IMR-90 (cell line): ENCODE results near the gene BMP3. TPM values are rescaled to one million over a fixed set of nuclear protein-coding genes. Genes with fewer than 3 reads are reported as not detected.

Experiments
- ATAC-seq: fragments of 200-7000 bp; cut with Tn5 transposase; 2 replicates; pipeline ENCODE4 v1.9.1; 2020; ENCODE audit warnings: low read depth, mild to moderate bottlenecking, moderate library complexity
- BruUV-seq: library from RNA; stranded (reverse); fragments of 400-500 nt; replicated peaks from 2 replicates; lab custom pipeline; 2021; lab: Mats Ljungman, UMichigan
- CTCF ChIA-PET: fragments of 300-600 bp; formaldehyde crosslinking; extraction: SDS; loops from one replicate; lab custom pipeline; 2021; ENCODE audit warnings: antibody characterized with exemption; lab: Yijun Ruan, JAX
- POLR2A ChIA-PET: fragments of 300-600 bp; sonication (Branson Sonifier 250); formaldehyde crosslinking; loops from one replicate; lab custom pipeline; 2022; ENCODE audit warnings: antibody characterized with exemption; ENCODE audit not compliant: unreplicated experiment; lab: Charles Lee
- DNase-seq: peaks from one replicate; pipeline ENCODE4 v3.0.0; 2013
- H2AFZ ChIP-seq: replicated peaks from 2 replicates; pipeline ENCODE3; 2013; ENCODE audit warnings: low read length, mild to moderate bottlenecking; ENCODE audit not compliant: poor library complexity
- H2AK5ac ChIP-seq: 2 replicates; pipeline ENCODE4 v1.6.1; 2013; ENCODE audit warnings: low read depth, low read length, inconsistent platforms
- H2AK9ac ChIP-seq: replicated peaks from 2 replicates; pipeline ENCODE3; 2013; ENCODE audit warnings: mild to moderate bottlenecking, low read depth, low read length, moderate library complexity; ENCODE audit not compliant: poor library complexity
- H2BK120ac ChIP-seq: 2 replicates; pipeline ENCODE4 v1.6.1; 2013; ENCODE audit warnings: low read depth, low read length, inconsistent platforms
- H2BK15ac ChIP-seq: 3 replicates; pipeline ENCODE4 v1.6.1; 2013; ENCODE audit warnings: low read depth, low read length, inconsistent platforms
- H2BK20ac ChIP-seq: 2 replicates; pipeline ENCODE4 v1.6.1; 2013; ENCODE audit warnings: low read depth, mild to moderate bottlenecking, inconsistent platforms, low read length, moderate library complexity
- H2BK5ac ChIP-seq: 2 replicates; pipeline ENCODE4 v1.6.1; 2013; ENCODE audit warnings: mild to moderate bottlenecking, low read depth, low read length, inconsistent platforms; ENCODE audit not compliant: poor library complexity, severe bottlenecking
- H3K14ac ChIP-seq: replicated peaks from 2 replicates; pipeline ENCODE4 v1.6.1; 2013; ENCODE audit warnings: low read depth, low read length, inconsistent platforms
- H3K18ac ChIP-seq: 2 replicates; pipeline ENCODE4 v1.6.1; 2013; ENCODE audit warnings: low read depth, low read length, control low read depth
- H3K23ac ChIP-seq: 2 replicates; pipeline ENCODE4 v1.6.1; 2013; ENCODE audit warnings: low read depth, low read length, inconsistent platforms
- H3K27ac ChIP-seq: 2 replicates; pipeline ENCODE4 v1.5.1; 2013; ENCODE audit warnings: mild to moderate bottlenecking, control low read depth, low read length; ENCODE audit not compliant: insufficient read depth
- H3K27me3 ChIP-seq: 2 replicates; pipeline ENCODE4 v1.6.1; 2013; ENCODE audit warnings: low read length; ENCODE audit not compliant: control insufficient read depth, insufficient read depth
- H3K36me3 ChIP-seq: 2 replicates; pipeline ENCODE4 v1.6.1; 2013; ENCODE audit warnings: low read length, mixed read lengths; ENCODE audit not compliant: control insufficient read depth, insufficient read depth
- H3K4ac ChIP-seq: 2 replicates; pipeline ENCODE4 v1.6.1; 2013; ENCODE audit warnings: low read depth, low read length, inconsistent platforms
- H3K4me1 ChIP-seq: 2 replicates; pipeline ENCODE4 v1.6.1; 2013; ENCODE audit warnings: low read length, mixed read lengths; ENCODE audit not compliant: control insufficient read depth, insufficient read depth
- H3K4me2 ChIP-seq: 2 replicates; pipeline ENCODE4 v1.6.1; 2013; ENCODE audit warnings: low read depth, mild to moderate bottlenecking, control low read depth, low read length, moderate library complexity
- H3K4me3 ChIP-seq: 2 replicates; pipeline ENCODE4 v1.5.1; 2013; ENCODE audit warnings: low read depth, mild to moderate bottlenecking, control low read depth, low read length, moderate library complexity; ENCODE audit not compliant: insufficient read depth
- H3K56ac ChIP-seq: 2 replicates; pipeline ENCODE4 v1.6.1; 2013; ENCODE audit warnings: low read length, inconsistent platforms; ENCODE audit not compliant: insufficient read depth; ENCODE audit errors: extremely low read depth
- H3K79me1 ChIP-seq, 2 experiments: 2 replicates each; pipeline ENCODE4 v1.6.1; 2013; ENCODE audit warnings: low read length in 2 of 2, inconsistent platforms in 1 of 2, low read depth in 1 of 2
- H3K9ac ChIP-seq: 2 replicates; pipeline ENCODE4 v1.6.1; 2013; ENCODE audit warnings: low read depth, low read length, control low read depth
- H3K9me1 ChIP-seq: 2 replicates; pipeline ENCODE4 v1.6.1; 2013; ENCODE audit warnings: low read length, inconsistent platforms; ENCODE audit not compliant: insufficient read depth
- H3K9me3 ChIP-seq: 2 replicates; pipeline ENCODE4 v1.6.1; 2013; ENCODE audit warnings: low read length; ENCODE audit not compliant: control insufficient read depth, insufficient read depth
- H4K20me1 ChIP-seq: 2 replicates; pipeline ENCODE4 v1.6.1; 2013; ENCODE audit warnings: low read length, inconsistent platforms; ENCODE audit not compliant: insufficient read depth
- H4K5ac ChIP-seq: 2 replicates; pipeline ENCODE4 v1.6.1; 2013; ENCODE audit warnings: mild to moderate bottlenecking, low read depth, low read length, control low read depth
- H4K8ac ChIP-seq, 2 experiments: 2 replicates each; pipeline ENCODE4 v1.6.1; 2013; ENCODE audit warnings: low read depth in 2 of 2, low read length in 2 of 2, control low read depth in 1 of 2, inconsistent platforms in 1 of 2
- H4K91ac ChIP-seq: 2 replicates; pipeline ENCODE4 v1.6.1; 2013; ENCODE audit warnings: low read depth, low read length, inconsistent platforms; ENCODE audit not compliant: insufficient read depth
- BHLHE40 ChIP-seq: fragments of 150-350 bp; IDR thresholded peaks from 2 replicates; pipeline ENCODE4 v1.6.1; 2016; ENCODE audit warnings: mild to moderate bottlenecking, low read depth, low read length
- CHD1 ChIP-seq: IDR thresholded peaks from 2 replicates; pipeline ENCODE4 v1.6.1; 2012; ENCODE audit warnings: low read depth, low read length, improper control_type of control experiment
- MAFK ChIP-seq: IDR thresholded peaks from 2 replicates; pipeline ENCODE4 v1.6.1; 2012; ENCODE audit warnings: low read depth, low read length, improper control_type of control experiment
- MXI1 ChIP-seq: IDR thresholded peaks from 2 replicates; pipeline ENCODE4 v1.6.1; 2012; ENCODE audit warnings: low read depth, mild to moderate bottlenecking, low read length, moderate library complexity, borderline replicate concordance
- NFE2L2 ChIP-seq: fragments of 150-350 bp; IDR thresholded peaks from 2 replicates; pipeline ENCODE4 v1.6.1; 2016; ENCODE audit warnings: low read depth, mild to moderate bottlenecking, low read length
- POLR2A ChIP-seq: IDR thresholded peaks from 2 replicates; pipeline ENCODE4 v1.6.1; 2012; ENCODE audit warnings: mild to moderate bottlenecking, low read depth, low read length
- RAD21 ChIP-seq: IDR thresholded peaks from 2 replicates; pipeline ENCODE4 v1.6.1; 2012; ENCODE audit warnings: low read length, improper control_type of control experiment
- RCOR1 ChIP-seq: IDR thresholded peaks from 2 replicates; pipeline ENCODE4 v1.6.1; 2012; ENCODE audit warnings: mild to moderate bottlenecking, low read length, improper control_type of control experiment; ENCODE audit not compliant: insufficient replicate concordance
- RFX5 ChIP-seq: IDR thresholded peaks from 2 replicates; pipeline ENCODE4 v1.8.0; 2012; ENCODE audit warnings: low read depth, mild to moderate bottlenecking, low read length, moderate library complexity
- SMC3 ChIP-seq: fragments of 150-350 bp; IDR thresholded peaks from 2 replicates; pipeline ENCODE4 v1.6.1; 2016; ENCODE audit warnings: low read depth, mild to moderate bottlenecking, antibody characterized with exemption, low read length, moderate library complexity
- WGBS, 2 experiments: methylation state at CpG; one replicate each; pipeline versions ENCODE4 v1.1.5 to v1.1.7; 2013; ENCODE audit warnings: missing lambda C conversion rate in 2 of 2; ENCODE audit not compliant: insufficient read length in 1 of 2; ENCODE audit errors: extremely low coverage in 2 of 2; 5-methylcytosine and 5-hydroxymethylcytosine counted together
- dilution Hi-C: fragments of 300-500 bp; cut with HindIII; formaldehyde crosslinking; loops from one replicate; pipeline ENCODE4 v1.14.3; 2018; ENCODE audit warnings: low sequenced_read_pairs; ENCODE audit not compliant: unreplicated experiment
- in situ Hi-C: fragments of 300-500 bp; cut with MboI; formaldehyde crosslinking; loops from 3 replicates; pipeline ENCODE4 v1.14.3; 2019; ENCODE audit warnings: low sequenced_read_pairs, inconsistent platforms, mixed read lengths
- intact Hi-C: fragments of 100-400 bp; cut with micrococcal nuclease; formaldehyde crosslinking; loops from 2 replicates; pipeline ENCODE4 v1.10.0; 2022
- polyA plus RNA-seq, 3 experiments: library from polyadenylated mRNA; depleted of rRNA; stranded (reverse); fragments of >200 nt; gene quantifications; 2 replicates each; pipeline ENCODE4 v1.2.3, GENCODE V29; 2012; ENCODE audit warnings: low replicate concordance in 1 of 3
- total RNA-seq: library from RNA; depleted of rRNA; stranded (reverse); fragments of >200 nt; gene quantifications from 2 replicates; pipeline ENCODE4 v1.2.3, GENCODE V29; 2012
- TF ChIP-seq, protein P1 (sequence below): conservative IDR thresholded peaks from 2 replicates; pipeline ENCODE4 v1.5.1; 2012; ENCODE audit warnings: mild to moderate bottlenecking, low read depth, low read length, improper control_type of control experiment

Gene BMP3
- total and polyA plus RNA-seq, 2 of the 4 experiments (the other 2 are of a cell fraction): under 0.01 to 0.10 TPM

DNA sequence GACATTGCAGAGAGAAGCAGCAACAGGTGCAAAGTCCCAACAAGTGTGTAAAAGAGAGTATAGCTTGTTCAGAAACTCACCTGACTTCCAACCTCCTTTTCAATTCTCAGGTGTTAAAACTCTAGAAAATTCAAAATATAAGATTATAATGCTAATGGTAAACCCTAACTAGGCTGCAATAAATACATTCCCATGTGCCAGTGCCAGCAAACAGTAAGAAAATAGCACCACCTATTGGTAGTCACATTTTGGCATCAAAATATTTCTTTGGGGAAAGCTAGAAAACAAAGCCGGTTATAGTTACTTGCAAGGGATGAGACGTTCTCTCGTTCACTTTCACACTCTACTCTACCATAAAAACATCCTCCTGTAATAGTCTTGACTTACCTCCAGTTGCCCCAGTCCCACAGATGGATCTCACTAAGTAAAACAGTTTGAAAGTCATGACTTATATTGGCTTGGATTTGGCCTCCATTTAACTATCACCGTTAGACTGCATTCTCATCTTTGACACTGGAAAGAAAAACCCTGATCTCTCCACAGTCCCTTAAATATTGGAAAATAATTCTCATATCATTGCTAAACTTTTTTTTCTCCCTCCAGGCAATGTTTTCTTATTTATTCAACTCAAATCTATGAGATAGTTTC lies 9.6 kb downstream of the BMP3 start:
- Histone ChIP-seq H2AK9ac (no peak overlapping the region), H3K4ac (no peak overlapping the region), H3K4me3 (no peak overlapping the region), H3K9ac (no peak overlapping the region), H2BK5ac (no peak overlapping the region), H3K79me1 (no peaks in the 10 kb centered on the region), H4K5ac (no peak overlapping the region), H3K27me3 (peaks cover 1% of the 10 kb centered on the region; the same call in 1 of the 2 replicates), H3K4me1 (peaks cover 2% of the 10 kb centered on the region; the same call in 1 of the 2 replicates), H3K9me1 (no peaks in the 10 kb centered on the region), H3K56ac (no peak overlapping the region), H2BK15ac (no peak overlapping the region), H3K4me2 (no peak overlapping the region), H3K14ac (no peak overlapping the region), H4K91ac (no peak overlapping the region), H2BK120ac (no peak overlapping the region), H3K9me3 (no peaks in the 10 kb centered on the region), H3K18ac (no peak overlapping the region), H4K20me1 (no peaks in the 10 kb centered on the region), H3K23ac (no peak overlapping the region), H3K27ac (no peak overlapping the region), H4K8ac (no peak overlapping the region), H2BK20ac (no peak overlapping the region), H2AFZ (no peak overlapping the region), H2AK5ac (no peak overlapping the region), H3K36me3 (no peaks in the 10 kb centered on the region)
- WGBS, 2 experiments: 0% methylated on average over 1 of the region's 4 CpGs; no CpG with 5 or more reads in 1 of the 2 experiments
- in situ Hi-C loops (loop anchor here (5.0 kb wide), 1 partner anchor 678 kb away; no protein-coding TSS in a partner anchor), intact Hi-C loops (loop anchor here (1.0 to 2.0 kb wide), 2 partner anchors 49 to 679 kb away; no protein-coding TSS in a partner anchor), dilution Hi-C loops (no loop called here)
- ChIA-PET POLR2A (no interaction called here), CTCF (interaction anchor here (0.7 to 1.6 kb wide), 11 partner anchors 9 to 933 kb away, joined by 3 to 17 read pairs (median 3); partner anchors contain the start of gene BMP3)
- peak; percentile 35 for DNase-seq
- ATAC-seq: peak; percentile 71
- TF ChIP-seq BHLHE40: no peak
- TF ChIP-seq POLR2A: no peak
- no peak for TF ChIP-seq NFE2L2
- TF ChIP-seq RAD21: peak; percentile 79
- no peak for TF ChIP-seq CHD1
- TF ChIP-seq SMC3: peak; percentile 66
- TF ChIP-seq MXI1: no peak
- no peak for TF ChIP-seq RCOR1
- no peak for TF ChIP-seq RFX5
- TF ChIP-seq, protein P1, sequence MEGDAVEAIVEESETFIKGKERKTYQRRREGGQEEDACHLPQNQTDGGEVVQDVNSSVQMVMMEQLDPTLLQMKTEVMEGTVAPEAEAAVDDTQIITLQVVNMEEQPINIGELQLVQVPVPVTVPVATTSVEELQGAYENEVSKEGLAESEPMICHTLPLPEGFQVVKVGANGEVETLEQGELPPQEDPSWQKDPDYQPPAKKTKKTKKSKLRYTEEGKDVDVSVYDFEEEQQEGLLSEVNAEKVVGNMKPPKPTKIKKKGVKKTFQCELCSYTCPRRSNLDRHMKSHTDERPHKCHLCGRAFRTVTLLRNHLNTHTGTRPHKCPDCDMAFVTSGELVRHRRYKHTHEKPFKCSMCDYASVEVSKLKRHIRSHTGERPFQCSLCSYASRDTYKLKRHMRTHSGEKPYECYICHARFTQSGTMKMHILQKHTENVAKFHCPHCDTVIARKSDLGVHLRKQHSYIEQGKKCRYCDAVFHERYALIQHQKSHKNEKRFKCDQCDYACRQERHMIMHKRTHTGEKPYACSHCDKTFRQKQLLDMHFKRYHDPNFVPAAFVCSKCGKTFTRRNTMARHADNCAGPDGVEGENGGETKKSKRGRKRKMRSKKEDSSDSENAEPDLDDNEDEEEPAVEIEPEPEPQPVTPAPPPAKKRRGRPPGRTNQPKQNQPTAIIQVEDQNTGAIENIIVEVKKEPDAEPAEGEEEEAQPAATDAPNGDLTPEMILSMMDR: peak; percentile 81
- no peak for TF ChIP-seq MAFK
- no TSS peak for BruUV-seq
